Right atrium auricular region (tissue), 2 donors: Measurements from ENCODE around the gene PA2G4. TPM values are rescaled to one million over a fixed set of nuclear protein-coding genes. Genes with fewer than 3 reads are reported as not detected.
"Not testable (repeated sequence)": the region's sequence is repeated elsewhere in the genome, so short reads cannot be mapped to it uniquely, and the experiment has no call there.

Source experiments
- DNase-seq: peaks from one replicate; pipeline ENCODE4 v3.0.0-alpha.2; 2019; ENCODE audit warnings: low spot score
- H3K27ac ChIP-seq, 2 donors: fragments of 200-600 bp; sonication (generic); 1 replicate in 1 of 2; 2 replicates in 1 of 2; pipeline ENCODE4 v1.5.1; 2016 to 2019
- H3K27me3 ChIP-seq, 2 donors: fragments of 200-600 bp; sonication (generic); one replicate each; pipeline versions ENCODE4 v1.5.1 to v1.6.0; 2017 to 2019
- H3K36me3 ChIP-seq: fragments of 200-600 bp; sonication (generic); one replicate; pipeline ENCODE4 v1.5.1; 2016
- H3K4me1 ChIP-seq, 2 donors: fragments of 200-600 bp; sonication (generic); one replicate each; pipeline versions ENCODE4 v1.5.1 to v1.6.0; 2017 to 2019
- H3K4me3 ChIP-seq, 2 donors: fragments of 200-600 bp; sonication (generic); 1 replicate in 1 of 2; 2 replicates in 1 of 2; pipeline ENCODE4 v1.5.1; 2017 to 2019; ENCODE audit warnings: mild to moderate bottlenecking in 1 of 2, moderate library complexity in 1 of 2
- H3K9me3 ChIP-seq, 2 donors: fragments of 200-600 bp; sonication (generic); one replicate each; pipeline ENCODE4 v1.5.1; 2019
- CTCF ChIP-seq, 2 donors: fragments of 200-600 bp; sonication (generic); IDR thresholded peaks; one replicate each; pipeline ENCODE4 v1.5.1; 2019; ENCODE audit warnings: antibody characterized with exemption in 2 of 2
- total RNA-seq, 2 donors: library from RNA; depleted of rRNA; stranded (reverse); fragments of >200 nt; gene quantifications; one replicate each; pipeline ENCODE4 v1.1.0, GENCODE V29; 2016

PA2G4 gene
- total RNA-seq, result 100 to 1,000 TPM in 1 of 2 donors, 10 to 100 TPM in 1; 91.4 to 116 TPM

- DNase-seq, result peak; percentile 97
- peaks cover 25% of the 10 kb centered on the region for H3K36me3 ChIP-seq
- H3K4me1 ChIP-seq, result peaks cover 0 to 24% of the 10 kb centered on the region in 2 donors
- no peaks in the 10 kb centered on the region for H3K9me3 ChIP-seq
- H3K4me3 ChIP-seq, result peak within 1 kb of the TSS; percentile 68 to 78
- peak within 1 kb of the TSS; percentile 83 to 87 for H3K27ac ChIP-seq
- H3K27me3 ChIP-seq, result no peaks in the 10 kb centered on the region
- TF ChIP-seq CTCF (IDR thresholded peaks at IDR 0.05), result no peak
Observed at GRCh38 chr12:56104109-56104814, at the start of gene PA2G4. Gene PA2G4, plus strand, starts transcription at chr12:56104559. Its CDS starts 179 bp downstream, at chr12:56104738.

GRCh38 chr12:56059964-56060363 lies 44.4 kb upstream of the PA2G4 start:
- H3K9me3 ChIP-seq, H3K36me3 ChIP-seq, DNase-seq, H3K4me3 ChIP-seq, H3K27me3 ChIP-seq, H3K27ac ChIP-seq, H3K4me1 ChIP-seq: not testable (repeated sequence)

- TF ChIP-seq CTCF (IDR thresholded peaks at IDR 0.05), result no peak
- DNase-seq, result no peak
- H3K4me3 ChIP-seq, result no peak overlapping the region
- no peaks in the 10 kb centered on the region for H3K36me3 ChIP-seq
- no peaks in the 10 kb centered on the region for H3K27me3 ChIP-seq
- no peaks in the 10 kb centered on the region for H3K4me1 ChIP-seq
- H3K27ac ChIP-seq, result no peak overlapping the region
- no peaks in the 10 kb centered on the region for H3K9me3 ChIP-seq
Observed at GRCh38 chr12:56061982-56062381, 42.4 kb upstream of the PA2G4 start.

- no peaks in the 10 kb centered on the region for H3K4me1 ChIP-seq
- H3K36me3 ChIP-seq, result no peaks in the 10 kb centered on the region
- no peak for TF ChIP-seq CTCF (IDR thresholded peaks at IDR 0.05)
- H3K9me3 ChIP-seq, result no peaks in the 10 kb centered on the region
- no peak for DNase-seq
- H3K4me3 ChIP-seq, result no peak overlapping the region
- no peaks in the 10 kb centered on the region for H3K27me3 ChIP-seq
- no peak overlapping the region for H3K27ac ChIP-seq
Observed at GRCh38 chr12:56062996-56063395, 41.4 kb upstream of the PA2G4 start.

- H3K9me3 ChIP-seq, result no peaks in the 10 kb centered on the region
- no peak for DNase-seq
- H3K36me3 ChIP-seq, result no peaks in the 10 kb centered on the region
- H3K27ac ChIP-seq, result no peak overlapping the region
- no peaks in the 10 kb centered on the region for H3K4me1 ChIP-seq
- H3K4me3 ChIP-seq, result no peak overlapping the region
- no peaks in the 10 kb centered on the region for H3K27me3 ChIP-seq
- no peak for TF ChIP-seq CTCF (IDR thresholded peaks at IDR 0.05)
Observed at GRCh38 chr12:56071648-56072047, 32.7 kb upstream of the PA2G4 start.

- Histone ChIP-seq H3K27ac (no peak overlapping the region), H3K36me3 (no peaks in the 10 kb centered on the region), H3K27me3 (no peaks in the 10 kb centered on the region), H3K4me3 (no peak overlapping the region), H3K4me1 (peaks cover 0 to 3% of the 10 kb centered on the region in 2 donors), H3K9me3 (no peaks in the 10 kb centered on the region)
- TF ChIP-seq CTCF (IDR thresholded peaks at IDR 0.05), result no peak
- DNase-seq, result no peak
Observed at GRCh38 chr12:56074396-56074795, 30.0 kb upstream of the PA2G4 start.

- H3K9me3 ChIP-seq, H3K36me3 ChIP-seq, H3K27ac ChIP-seq, H3K4me3 ChIP-seq, H3K27me3 ChIP-seq, DNase-seq: not testable (repeated sequence)
- H3K4me1 ChIP-seq, result peaks cover 0 to 15% of the 10 kb centered on the region in 2 donors
Observed at GRCh38 chr12:56077966-56078365, 26.4 kb upstream of the PA2G4 start.
